Mesothelial cell of epicardium (in vitro differentiated cells): ENCODE measurements around the gene CMIP. TPM values are rescaled to one million over a fixed set of nuclear protein-coding genes. Genes with fewer than 3 reads are reported as not detected.

Experiments
- DNase-seq, 2 experiments: peaks; one replicate each; pipeline ENCODE4 v3.0.0; 2021; ENCODE audit warnings: low spot score in 2 of 2; ENCODE audit not compliant: unreplicated experiment in 2 of 2
- H3K27ac Mint-ChIP-seq: 2 replicates; pipeline ENCODE4 v1.8.0; 2021; ENCODE audit warnings: mixed read lengths
- H3K27me3 Mint-ChIP-seq: 2 replicates; pipeline ENCODE4 v1.8.0; 2021; ENCODE audit warnings: low read depth, mixed read lengths
- H3K36me3 Mint-ChIP-seq: 2 replicates; pipeline ENCODE4 v1.8.0; 2021; ENCODE audit warnings: mixed read lengths
- H3K4me1 Mint-ChIP-seq: 2 replicates; pipeline ENCODE4 v1.8.0; 2021; ENCODE audit warnings: mixed read lengths
- H3K4me3 Mint-ChIP-seq: 2 replicates; pipeline ENCODE4 v1.8.0; 2021; ENCODE audit warnings: mild to moderate bottlenecking, moderate library complexity, mixed read lengths
- H3K9me3 Mint-ChIP-seq: 2 replicates; pipeline ENCODE4 v1.8.0; 2021; ENCODE audit warnings: mixed read lengths
- total RNA-seq: library from RNA; stranded (reverse); gene quantifications from 3 replicates; pipeline ENCODE4 v1.2.1, GENCODE V29; 2021
- TF ChIP-seq, protein P1 (sequence below): fragments of 200-600 bp; sonication (generic); IDR thresholded peaks from one replicate; pipeline ENCODE4 v1.5.0; 2021; ENCODE audit warnings: antibody characterized with exemption; ENCODE audit not compliant: unreplicated experiment

The CMIP gene
- total RNA-seq, 1 donor from 2014 or later = 71.0 TPM

DNA sequence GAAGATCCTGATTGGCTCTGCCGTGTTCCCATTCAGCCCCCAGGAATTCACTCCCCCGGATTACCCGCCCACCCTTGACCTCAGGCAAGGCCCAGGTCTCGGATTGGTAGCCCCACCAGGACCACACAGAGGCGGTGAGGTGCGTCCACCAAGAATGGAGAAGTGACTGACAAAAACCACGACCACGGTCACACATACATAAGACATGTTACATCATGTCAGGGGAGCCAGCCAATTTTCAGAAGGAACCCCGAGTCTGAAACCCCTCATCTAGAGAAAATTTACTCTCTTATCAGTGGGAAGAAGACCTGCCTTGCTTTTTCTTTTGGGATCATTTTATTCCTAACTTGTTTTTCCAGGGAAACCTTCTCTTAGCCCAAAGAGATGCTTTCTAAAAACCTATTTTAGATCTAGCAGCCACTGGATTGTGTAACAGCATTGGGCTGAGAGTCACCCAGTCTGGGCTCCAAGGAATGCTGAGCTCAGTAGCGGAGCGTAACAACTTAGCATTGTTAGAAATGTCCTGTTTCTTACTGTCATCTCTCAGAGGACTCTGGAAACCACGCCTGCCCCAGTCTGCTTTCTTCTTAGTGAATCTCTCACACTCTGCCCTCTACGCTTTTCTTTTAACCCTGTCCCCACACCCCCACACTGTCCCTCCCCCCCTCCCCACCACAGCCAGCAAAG lies 164.1 kb downstream of the CMIP start:
- H3K9me3 Mint-ChIP-seq = no peaks in the 10 kb centered on the region
- TF ChIP-seq, protein P1, sequence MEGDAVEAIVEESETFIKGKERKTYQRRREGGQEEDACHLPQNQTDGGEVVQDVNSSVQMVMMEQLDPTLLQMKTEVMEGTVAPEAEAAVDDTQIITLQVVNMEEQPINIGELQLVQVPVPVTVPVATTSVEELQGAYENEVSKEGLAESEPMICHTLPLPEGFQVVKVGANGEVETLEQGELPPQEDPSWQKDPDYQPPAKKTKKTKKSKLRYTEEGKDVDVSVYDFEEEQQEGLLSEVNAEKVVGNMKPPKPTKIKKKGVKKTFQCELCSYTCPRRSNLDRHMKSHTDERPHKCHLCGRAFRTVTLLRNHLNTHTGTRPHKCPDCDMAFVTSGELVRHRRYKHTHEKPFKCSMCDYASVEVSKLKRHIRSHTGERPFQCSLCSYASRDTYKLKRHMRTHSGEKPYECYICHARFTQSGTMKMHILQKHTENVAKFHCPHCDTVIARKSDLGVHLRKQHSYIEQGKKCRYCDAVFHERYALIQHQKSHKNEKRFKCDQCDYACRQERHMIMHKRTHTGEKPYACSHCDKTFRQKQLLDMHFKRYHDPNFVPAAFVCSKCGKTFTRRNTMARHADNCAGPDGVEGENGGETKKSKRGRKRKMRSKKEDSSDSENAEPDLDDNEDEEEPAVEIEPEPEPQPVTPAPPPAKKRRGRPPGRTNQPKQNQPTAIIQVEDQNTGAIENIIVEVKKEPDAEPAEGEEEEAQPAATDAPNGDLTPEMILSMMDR = no peak
- H3K4me3 Mint-ChIP-seq = no peak overlapping the region
- peaks cover 15% of the 10 kb centered on the region for H3K36me3 Mint-ChIP-seq
- DNase-seq = no peak
- H3K27me3 Mint-ChIP-seq = no peaks in the 10 kb centered on the region
- peak overlapping the region; percentile 61 for H3K27ac Mint-ChIP-seq
- no peaks in the 10 kb centered on the region for H3K4me1 Mint-ChIP-seq

DNA sequence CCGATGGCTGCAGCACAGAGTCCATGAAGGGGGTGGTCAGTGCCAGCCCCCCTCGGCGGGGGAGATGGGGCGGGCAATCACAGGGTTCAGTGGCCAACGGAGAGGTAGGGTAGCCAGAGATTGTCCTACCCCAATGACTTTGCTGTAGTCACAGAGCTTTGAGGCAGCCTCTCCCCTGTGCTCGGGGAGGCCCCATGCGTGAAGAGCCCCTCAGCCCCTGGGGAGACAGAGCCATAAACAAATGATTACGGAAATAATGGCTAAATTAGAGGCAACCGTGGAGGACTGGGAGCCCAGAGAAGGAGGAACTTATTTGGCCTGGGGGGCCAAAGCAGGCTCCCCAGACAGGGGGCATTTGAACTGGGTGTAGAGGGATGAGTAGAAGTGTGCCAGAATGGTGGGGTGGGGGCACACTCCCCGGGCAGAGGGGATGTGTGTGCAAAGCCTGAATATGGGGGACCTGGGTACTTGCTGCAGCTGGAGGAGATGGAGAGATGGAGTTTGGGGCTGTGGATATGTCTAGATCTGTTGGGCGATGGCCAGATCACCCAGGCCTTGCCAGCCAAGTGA lies 164.8 kb downstream of the CMIP start:
- no peak overlapping the region for H3K27ac Mint-ChIP-seq
- no peaks in the 10 kb centered on the region for H3K9me3 Mint-ChIP-seq
- no peak overlapping the region for H3K4me3 Mint-ChIP-seq
- TF ChIP-seq, protein P1 = no peak
- no peaks in the 10 kb centered on the region for H3K27me3 Mint-ChIP-seq
- no peak for DNase-seq
- peaks cover 15% of the 10 kb centered on the region for H3K36me3 Mint-ChIP-seq
- H3K4me1 Mint-ChIP-seq = no peaks in the 10 kb centered on the region

DNA sequence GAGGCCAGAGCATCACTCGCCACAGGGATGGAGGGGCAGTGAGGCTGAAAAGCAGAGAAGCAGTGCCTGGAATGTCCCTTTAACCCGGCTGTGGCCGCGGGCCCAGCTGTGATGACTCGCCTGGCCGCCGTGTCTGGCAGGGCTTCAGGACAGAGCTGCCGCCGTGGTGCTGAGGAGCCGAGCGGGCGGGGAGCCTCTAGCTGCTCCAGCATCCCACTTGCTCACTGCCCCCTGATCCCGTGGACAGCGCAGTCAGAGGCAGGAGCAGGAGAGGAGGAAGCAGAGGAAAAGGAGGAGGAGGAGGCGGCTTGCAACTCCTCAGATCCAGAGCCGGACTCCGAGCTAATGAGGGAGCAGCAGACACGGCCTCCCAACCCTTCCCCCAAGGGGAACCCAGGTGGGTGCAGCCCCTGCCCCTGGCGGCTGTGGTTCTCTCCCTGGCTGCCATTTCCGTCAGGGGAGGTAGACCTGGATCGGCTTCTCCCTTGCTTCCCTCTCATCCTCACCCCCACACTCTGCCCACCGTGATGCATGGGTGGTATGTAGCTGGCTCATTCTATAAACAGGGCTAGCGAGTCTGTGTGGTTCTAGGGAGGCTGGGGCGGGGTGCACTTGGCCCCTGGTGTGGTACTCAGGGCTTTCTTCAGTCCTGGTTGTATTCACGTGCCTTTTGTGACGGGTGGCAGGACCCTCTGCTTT lies 165.7 kb downstream of the CMIP start:
- no peak overlapping the region for H3K4me3 Mint-ChIP-seq
- TF ChIP-seq, protein P1 = no peak
- no peaks in the 10 kb centered on the region for H3K9me3 Mint-ChIP-seq
- no peaks in the 10 kb centered on the region for H3K4me1 Mint-ChIP-seq
- H3K27me3 Mint-ChIP-seq = no peaks in the 10 kb centered on the region
- peak overlapping the region; percentile 22 for H3K27ac Mint-ChIP-seq
- peaks cover 15% of the 10 kb centered on the region for H3K36me3 Mint-ChIP-seq
- DNase-seq = no peak

GRCh38 chr16:81610936-81611335 lies 166.3 kb downstream of the CMIP start:
- Mint-ChIP-seq H3K27me3 (no peaks in the 10 kb centered on the region), H3K27ac (no peak overlapping the region), H3K9me3 (no peaks in the 10 kb centered on the region), H3K4me1 (no peaks in the 10 kb centered on the region), H3K36me3 (peaks cover 15% of the 10 kb centered on the region), H3K4me3 (no peak overlapping the region)
- TF ChIP-seq, protein P1 = no peak
- DNase-seq = no peak

DNA sequence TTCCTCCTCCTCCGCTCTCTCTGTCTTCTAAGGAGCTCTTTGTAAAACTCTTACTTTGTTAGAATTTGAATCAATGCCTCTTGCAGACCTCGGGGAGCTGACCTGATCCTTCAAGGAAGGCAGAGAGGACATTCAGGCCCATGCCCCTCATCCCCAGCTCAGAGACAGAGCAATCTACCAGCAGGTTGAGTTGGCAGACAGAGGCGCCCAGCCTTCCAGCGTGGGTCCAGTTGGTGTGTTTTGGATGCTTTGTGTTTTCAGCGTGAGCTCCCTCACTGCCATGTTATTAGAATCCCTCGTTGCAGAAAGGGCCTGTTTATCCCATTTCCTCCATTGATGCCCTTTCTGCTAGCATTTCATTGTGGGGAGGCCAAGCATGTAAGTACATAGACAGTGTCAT lies 167.1 kb downstream of the CMIP start:
- peak overlapping the region; percentile 9 for H3K27ac Mint-ChIP-seq
- H3K27me3 Mint-ChIP-seq = no peaks in the 10 kb centered on the region
- H3K9me3 Mint-ChIP-seq = no peaks in the 10 kb centered on the region
- H3K4me1 Mint-ChIP-seq = peaks cover 2% of the 10 kb centered on the region
- no peak for DNase-seq
- H3K4me3 Mint-ChIP-seq = no peak overlapping the region
- TF ChIP-seq, protein P1 = no peak
- H3K36me3 Mint-ChIP-seq = peaks cover 13% of the 10 kb centered on the region
